Measurements from ENCODE around the gene ATP5F1C. TPM values are rescaled to one million over a fixed set of nuclear protein-coding genes. Genes with fewer than 3 reads are reported as not detected.
A peak's percentile ranks its signal among the peaks of the same experiment; 100 is the strongest.

Gene ATP5F1C
- total and polyA plus RNA-seq, 2 donors (not counting 1 experiment from before 2014, with no cell fraction given), result 114 to 116 TPM

GRCh38 chr10:7773845-7774801 lies 13.9 kb upstream of the ATP5F1C start:
- H3K9me3 Mint-ChIP-seq (ENCODE audit: insufficient read depth), result no peaks in the 10 kb centered on the region

More at GRCh38 chr10:7773845-7774801, 13.9 kb upstream of the ATP5F1C start:
- Histone ChIP-seq H2AFZ (ENCODE audit: insufficient read depth, low read depth, low read length, poor library complexity, severe bottlenecking) (no peak overlapping the region), H3K4me3 (ENCODE audit: control extremely low read depth in 1 of 5, extremely low read depth in 1 of 5, insufficient read depth in 1 of 5, low read depth in 2 of 5, low read length in 4 of 5) (no peak overlapping the region), H4K20me1 (ENCODE audit: control insufficient read depth, insufficient read depth, low read length, poor library complexity, severe bottlenecking) (no peaks in the 10 kb centered on the region), H3K36me3 (replicated peaks in 1 of 2; ENCODE audit: control extremely low read depth in 1 of 2, control insufficient read depth in 1 of 2, extremely low read depth in 1 of 2, insufficient read depth in 2 of 2, low read length in 1 of 2) (peaks cover 2 to 62% of the 10 kb centered on the region in 2 experiments), H3K9ac (ENCODE audit: low read length) (no peak overlapping the region), H3K27me3 (replicated peaks in 1 of 4; ENCODE audit: control extremely low read depth in 1 of 4, control insufficient read depth in 3 of 4, insufficient read depth in 4 of 4, low read length in 3 of 4) (no peaks in the 10 kb centered on the region), H3K79me2 (ENCODE audit: control insufficient read depth, insufficient read depth, low read length) (no peaks in the 10 kb centered on the region), H3K4me2 (replicated peaks; ENCODE audit: low read depth, low read length, poor library complexity, severe bottlenecking) (peak overlapping the region; percentile 20), H3K27ac (ENCODE audit: low read length in 2 of 2) (peak overlapping the region in 1 of 2 donors; percentile 16), H3K9me3 (ENCODE audit: control extremely low read depth in 1 of 3, control insufficient read depth in 2 of 3, insufficient read depth in 1 of 3, low read length in 2 of 3) (no peaks in the 10 kb centered on the region), H3K4me1 (ENCODE audit: control insufficient read depth in 2 of 2, insufficient read depth in 2 of 2, low read length in 2 of 2) (peaks cover 5 to 7% of the 10 kb centered on the region in 2 donors)
- intact Hi-C loops (cut with micrococcal nuclease), result no loop called here
- DNase-seq, result no peak
- Mint-ChIP-seq H3K4me1 (peaks cover 10% of the 10 kb centered on the region), H3K27ac (peak overlapping the region; percentile 4), H3K27me3 (no peaks in the 10 kb centered on the region), H3K4me3 (no peak overlapping the region)
- CTCF ChIA-PET, result no interaction called here
- no peak for ATAC-seq (ENCODE audit: low read depth)
- POLR2A ChIA-PET, result no interaction called here
- WGBS (ENCODE audit: insufficient coverage), result 4% methylated on average over 2 of the region's 10 CpGs
- TF ChIP-seq, protein P1, sequence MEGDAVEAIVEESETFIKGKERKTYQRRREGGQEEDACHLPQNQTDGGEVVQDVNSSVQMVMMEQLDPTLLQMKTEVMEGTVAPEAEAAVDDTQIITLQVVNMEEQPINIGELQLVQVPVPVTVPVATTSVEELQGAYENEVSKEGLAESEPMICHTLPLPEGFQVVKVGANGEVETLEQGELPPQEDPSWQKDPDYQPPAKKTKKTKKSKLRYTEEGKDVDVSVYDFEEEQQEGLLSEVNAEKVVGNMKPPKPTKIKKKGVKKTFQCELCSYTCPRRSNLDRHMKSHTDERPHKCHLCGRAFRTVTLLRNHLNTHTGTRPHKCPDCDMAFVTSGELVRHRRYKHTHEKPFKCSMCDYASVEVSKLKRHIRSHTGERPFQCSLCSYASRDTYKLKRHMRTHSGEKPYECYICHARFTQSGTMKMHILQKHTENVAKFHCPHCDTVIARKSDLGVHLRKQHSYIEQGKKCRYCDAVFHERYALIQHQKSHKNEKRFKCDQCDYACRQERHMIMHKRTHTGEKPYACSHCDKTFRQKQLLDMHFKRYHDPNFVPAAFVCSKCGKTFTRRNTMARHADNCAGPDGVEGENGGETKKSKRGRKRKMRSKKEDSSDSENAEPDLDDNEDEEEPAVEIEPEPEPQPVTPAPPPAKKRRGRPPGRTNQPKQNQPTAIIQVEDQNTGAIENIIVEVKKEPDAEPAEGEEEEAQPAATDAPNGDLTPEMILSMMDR (IDR thresholded peaks at IDR 0.05), result no peak
- no peak for TF ChIP-seq EZH2 (IDR thresholded peaks at IDR 0.05; ENCODE audit: borderline replicate concordance, insufficient read depth, low read depth, low read length, poor library complexity, severe bottlenecking)
